SU-DHL-6 (cell line): ENCODE data around the gene RGMA.

Experiments used
- EZH2phosphoT487 ChIP-seq: fragments of 200-600 bp; sonication (generic), shearing (Covaris generic); conservative IDR thresholded peaks from 2 replicates; pipeline ENCODE4 v1.6.1; 2018; ENCODE audit warnings: mild to moderate bottlenecking, antibody characterized with exemption, low read length, moderate library complexity, mixed read lengths
- TF ChIP-seq, protein P1 (sequence below): fragments of 200-600 bp; sonication (generic); IDR thresholded peaks from one replicate; pipeline ENCODE4 v1.5.1; 2017; ENCODE audit warnings: antibody characterized with exemption, mild to moderate bottlenecking, low read length, moderate library complexity; ENCODE audit not compliant: insufficient read depth, poor library complexity, severe bottlenecking

DNA sequence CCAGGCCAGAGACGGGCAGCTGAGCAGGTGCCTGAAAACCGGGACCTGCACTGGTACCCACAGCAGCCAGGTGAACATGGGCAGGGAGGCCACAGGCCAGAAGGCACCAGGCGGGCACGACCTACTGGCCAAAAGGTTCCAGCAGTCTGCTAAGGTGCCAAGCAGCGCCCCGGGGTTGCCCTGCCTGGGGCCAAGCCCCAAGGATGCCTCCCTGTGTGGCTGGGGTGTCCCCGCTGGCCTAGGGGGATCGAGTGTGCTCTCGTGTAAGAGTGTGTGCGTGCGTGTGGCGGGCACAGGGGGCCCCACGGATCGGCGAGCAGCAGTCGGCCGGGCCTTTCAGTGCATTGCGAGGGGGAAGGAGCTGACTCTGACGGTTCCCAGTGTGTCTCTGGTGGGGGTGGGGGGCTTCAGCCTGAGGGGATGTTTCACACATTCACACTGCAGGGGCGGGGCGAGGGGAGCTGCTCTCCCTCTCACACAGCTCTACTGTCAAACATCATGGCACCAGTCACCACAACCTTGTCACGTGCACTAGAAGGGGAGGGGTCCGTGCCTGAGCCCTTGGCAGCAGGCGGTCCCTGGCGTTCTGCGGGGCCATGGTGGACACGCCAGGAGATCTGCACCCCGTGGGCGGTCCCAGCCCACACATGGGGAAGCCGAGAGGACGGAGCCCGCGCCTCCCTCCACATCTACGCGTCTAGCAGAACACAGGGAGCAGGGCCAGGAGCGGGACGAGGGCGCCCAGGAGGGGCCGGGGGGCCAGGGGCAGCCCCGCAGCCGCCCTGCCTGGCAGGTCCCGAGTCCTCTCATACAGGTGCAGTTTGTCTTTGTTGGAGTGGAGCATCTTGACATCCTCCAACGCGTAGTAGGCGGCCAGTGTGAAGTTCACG lies 44.5 kb downstream of the RGMA start:
- TF ChIP-seq, protein P1, sequence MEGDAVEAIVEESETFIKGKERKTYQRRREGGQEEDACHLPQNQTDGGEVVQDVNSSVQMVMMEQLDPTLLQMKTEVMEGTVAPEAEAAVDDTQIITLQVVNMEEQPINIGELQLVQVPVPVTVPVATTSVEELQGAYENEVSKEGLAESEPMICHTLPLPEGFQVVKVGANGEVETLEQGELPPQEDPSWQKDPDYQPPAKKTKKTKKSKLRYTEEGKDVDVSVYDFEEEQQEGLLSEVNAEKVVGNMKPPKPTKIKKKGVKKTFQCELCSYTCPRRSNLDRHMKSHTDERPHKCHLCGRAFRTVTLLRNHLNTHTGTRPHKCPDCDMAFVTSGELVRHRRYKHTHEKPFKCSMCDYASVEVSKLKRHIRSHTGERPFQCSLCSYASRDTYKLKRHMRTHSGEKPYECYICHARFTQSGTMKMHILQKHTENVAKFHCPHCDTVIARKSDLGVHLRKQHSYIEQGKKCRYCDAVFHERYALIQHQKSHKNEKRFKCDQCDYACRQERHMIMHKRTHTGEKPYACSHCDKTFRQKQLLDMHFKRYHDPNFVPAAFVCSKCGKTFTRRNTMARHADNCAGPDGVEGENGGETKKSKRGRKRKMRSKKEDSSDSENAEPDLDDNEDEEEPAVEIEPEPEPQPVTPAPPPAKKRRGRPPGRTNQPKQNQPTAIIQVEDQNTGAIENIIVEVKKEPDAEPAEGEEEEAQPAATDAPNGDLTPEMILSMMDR, result no peak
- no peak for TF ChIP-seq EZH2phosphoT487
